Measurements from ENCODE around the gene SOST.

The SOST gene

DNA sequence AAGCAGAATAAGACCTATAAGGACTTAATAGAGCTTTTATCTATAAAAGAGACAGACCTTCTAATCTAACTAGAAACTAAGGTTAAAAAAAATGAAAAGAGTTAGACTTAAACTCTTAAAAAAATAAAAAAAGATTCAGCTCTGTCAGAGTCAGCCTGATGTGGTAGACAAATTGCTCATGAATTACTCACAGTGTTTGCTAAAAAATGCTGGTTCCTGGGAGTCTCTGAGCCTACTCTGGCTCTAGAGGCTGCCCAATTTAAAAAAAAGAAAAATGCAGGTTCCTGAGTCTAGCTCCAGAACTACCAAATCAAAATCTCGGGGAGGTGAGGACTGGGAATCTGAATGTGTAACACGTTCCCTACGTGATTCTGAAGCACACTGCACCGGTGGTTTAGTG lies 18.1 kb downstream of the SOST start:
- no peak for DNase-seq

DNA sequence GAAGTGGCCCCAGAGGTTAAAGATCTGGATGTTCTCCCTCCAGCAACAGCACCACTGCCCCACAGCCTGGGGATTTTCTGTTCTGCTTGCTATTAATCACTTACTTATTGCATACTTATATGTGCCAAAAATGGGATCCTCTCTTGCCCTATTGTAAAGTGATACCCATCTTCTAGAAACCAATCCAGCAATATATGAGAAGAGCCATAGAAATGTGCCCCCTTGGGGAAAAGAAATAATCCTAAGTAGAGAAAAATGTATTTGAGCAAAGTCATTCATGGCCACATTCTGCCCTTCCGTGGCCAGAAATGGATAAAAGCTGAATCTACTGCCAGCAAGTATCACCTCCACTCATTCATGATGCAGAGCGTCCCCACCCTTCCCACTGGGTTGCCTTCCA lies 20.9 kb downstream of the SOST start:
- no peak for DNase-seq

DNA sequence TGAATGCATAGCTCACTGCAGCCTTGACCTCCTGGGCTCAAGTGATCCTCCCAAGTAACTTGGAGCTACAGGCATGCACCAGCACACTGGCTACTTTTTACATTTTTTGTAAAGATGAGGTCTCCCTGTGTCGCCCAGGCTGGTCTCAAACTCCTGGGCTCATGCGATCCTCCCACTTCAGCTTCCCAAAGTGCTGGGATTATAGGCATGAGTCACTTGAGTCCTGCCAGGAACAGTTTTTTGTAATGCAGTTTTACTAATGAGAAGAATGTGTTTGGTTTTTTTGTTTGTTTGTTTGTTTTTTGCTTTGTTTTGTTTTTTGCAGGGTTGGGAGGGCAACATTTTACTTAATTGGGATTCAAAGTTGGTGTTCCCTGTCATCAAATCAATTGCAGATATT lies 22.2 kb downstream of the SOST start:
- no peak for DNase-seq

DNA sequence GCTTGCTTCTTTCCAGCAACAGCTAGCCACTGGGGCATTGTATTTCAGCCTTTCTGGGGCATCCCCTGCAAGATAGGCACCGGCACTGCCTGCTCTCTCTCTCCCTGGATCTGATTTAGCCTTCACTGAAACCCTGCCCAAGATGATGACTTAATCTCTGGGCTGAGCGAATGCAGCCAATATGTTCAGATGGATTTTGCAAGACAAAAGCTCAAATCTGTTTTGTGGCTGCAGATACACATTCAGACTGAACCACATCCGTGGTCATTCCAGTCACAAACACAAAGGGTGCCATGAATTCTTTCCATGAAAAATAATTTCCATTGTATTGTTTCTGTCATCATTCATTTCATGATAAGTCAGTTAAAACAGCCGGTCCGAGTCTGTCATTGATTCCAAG lies 24.2 kb downstream of the SOST start:
- no peak for DNase-seq

DNA sequence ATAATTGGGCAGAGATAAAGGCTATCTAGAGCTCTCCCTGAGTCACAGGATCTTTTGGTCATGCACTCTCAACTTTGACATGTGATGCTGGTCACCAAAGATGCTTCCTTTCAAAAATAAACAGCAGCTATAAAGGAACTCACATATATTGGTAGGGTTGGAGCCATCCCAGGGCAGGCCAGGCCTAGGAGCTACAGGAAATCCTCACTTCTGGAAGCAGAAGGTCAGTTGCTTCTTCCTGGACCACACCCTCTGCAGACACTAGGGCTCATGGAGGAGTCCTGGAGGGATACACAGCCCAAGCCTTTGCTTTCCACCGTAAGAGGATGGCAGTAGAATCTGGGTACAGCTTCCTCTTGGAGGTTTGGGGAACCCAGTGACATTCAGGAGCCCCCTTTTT lies 24.6 kb downstream of the SOST start:
- no peak for DNase-seq

DNA sequence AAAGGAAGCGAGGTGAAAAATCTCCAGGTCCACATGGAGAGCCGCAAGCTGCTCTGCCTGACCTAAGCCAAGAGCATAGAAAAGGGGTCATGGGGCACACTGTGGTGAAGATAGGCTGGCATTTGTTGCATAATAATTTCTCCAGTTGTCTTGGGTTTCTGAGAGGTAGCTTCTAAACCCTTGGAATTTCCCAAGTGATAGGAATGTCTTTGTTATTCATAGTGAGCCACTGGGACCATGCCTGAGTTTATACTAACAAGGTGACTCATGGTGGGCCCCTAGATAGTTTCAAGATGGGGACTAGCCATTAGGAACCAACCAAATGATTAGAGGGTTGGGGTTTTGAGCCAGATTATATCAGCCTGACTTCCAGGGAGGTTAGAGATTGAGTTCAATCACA lies 25.6 kb downstream of the SOST start:
- DNase-seq: no peak

DNA sequence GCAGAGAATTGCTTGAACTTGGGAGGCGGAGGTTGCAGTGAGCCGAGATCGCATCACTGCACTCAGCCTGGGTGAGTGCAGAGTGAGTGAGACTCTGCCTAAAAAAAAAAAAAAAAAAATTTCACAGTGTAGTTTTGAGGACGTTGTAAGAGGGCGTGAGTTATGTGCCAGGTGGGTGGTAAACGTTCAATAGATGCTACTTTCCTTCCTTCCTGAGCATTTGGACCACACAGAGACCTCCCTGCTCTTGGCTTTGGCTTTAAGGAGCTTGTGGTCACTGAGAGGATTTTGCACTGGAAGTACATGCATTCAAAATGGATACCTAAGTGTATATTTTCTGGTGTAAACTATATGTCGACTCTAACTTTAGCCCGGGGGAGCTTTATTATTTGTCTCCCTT lies 30.5 kb downstream of the SOST start:
- no peak for DNase-seq

DNA sequence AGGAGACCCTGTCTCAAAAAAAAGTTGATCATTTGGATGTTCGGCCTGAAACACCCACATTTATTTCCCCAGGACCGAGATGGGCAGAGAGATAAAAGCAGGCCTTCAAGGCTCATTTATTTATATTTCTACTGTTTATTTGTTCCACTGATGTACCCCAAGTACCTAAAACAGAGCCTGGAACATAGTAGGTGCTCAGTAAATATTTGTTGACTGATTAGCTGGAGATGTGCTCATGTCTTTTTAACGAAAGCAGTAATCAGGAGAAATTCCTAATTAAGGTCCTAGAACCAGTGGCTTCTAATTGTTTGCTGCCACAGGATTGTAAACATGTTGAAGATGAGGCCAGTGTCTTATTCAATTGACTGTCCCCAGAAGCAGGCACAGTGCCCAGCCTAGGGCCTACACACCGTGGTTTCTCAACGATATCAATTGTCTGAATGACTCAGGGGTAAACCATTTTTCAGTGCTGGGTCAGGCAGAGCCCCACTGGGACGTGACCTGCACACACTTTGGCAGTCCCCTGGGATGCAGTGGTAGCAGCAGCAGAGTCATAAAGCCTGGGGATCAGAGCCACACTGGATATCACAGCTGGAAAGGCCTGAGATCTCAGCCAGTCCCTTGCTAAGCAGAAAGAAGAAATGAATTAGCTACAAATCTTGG lies 34.8 kb downstream of the SOST start:
- DNase-seq: no peak

DNA sequence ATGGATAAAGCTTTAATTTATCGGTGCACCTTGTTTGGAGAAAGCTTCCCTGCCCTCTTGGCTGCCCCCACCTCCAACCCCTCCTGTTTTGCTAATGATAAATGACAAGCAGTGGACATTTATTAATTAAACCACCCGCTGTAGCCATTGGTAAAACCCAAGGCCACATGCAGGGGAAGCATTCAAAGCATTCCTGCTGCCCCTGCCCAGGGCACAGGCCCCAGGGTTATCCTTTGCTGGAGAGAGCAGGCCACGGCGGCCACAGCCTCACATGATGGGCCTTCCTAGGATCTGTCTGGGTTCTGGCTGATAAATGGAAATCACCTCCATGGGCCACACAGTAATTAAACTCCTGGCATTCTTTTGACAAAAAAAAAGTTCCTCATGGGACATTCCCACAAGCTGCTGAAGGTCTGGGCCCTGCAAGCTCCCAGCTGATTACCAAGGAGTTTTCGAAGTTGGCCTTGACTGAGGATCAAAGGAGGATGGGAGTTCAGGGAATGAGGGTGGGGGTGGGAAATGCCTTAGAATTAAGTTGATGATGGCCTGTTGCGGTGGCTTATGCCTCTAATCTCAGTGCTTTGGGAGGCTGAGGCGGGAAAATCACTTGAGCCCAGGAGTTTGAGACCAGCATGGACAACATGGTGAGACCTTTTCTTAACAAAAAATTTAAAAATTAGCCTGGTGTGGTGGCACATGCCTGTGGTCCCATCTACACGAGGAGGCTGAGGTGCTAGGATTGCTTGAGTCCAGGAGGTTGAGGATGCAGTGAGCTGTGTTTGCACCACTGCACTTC lies 35.5 kb downstream of the SOST start:
- no peak for DNase-seq

DNA sequence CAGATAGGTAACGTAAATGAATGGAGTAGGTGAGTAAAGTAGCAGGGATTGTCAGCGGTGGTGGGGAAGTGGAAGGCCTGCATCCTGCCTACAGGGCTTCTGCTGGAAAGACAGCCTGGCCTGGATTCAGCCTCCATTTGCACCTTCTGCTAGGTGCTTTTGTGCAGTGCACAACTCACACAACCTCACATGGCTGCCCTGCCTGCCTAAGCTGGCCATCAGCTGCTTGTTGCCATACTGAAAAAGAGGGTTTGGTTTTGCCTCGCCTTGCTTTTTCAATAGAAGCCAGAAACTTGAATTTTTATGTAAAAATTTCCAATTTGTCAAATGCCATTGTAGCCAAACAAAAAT lies 36.3 kb downstream of the SOST start:
- no peak for DNase-seq

DNA sequence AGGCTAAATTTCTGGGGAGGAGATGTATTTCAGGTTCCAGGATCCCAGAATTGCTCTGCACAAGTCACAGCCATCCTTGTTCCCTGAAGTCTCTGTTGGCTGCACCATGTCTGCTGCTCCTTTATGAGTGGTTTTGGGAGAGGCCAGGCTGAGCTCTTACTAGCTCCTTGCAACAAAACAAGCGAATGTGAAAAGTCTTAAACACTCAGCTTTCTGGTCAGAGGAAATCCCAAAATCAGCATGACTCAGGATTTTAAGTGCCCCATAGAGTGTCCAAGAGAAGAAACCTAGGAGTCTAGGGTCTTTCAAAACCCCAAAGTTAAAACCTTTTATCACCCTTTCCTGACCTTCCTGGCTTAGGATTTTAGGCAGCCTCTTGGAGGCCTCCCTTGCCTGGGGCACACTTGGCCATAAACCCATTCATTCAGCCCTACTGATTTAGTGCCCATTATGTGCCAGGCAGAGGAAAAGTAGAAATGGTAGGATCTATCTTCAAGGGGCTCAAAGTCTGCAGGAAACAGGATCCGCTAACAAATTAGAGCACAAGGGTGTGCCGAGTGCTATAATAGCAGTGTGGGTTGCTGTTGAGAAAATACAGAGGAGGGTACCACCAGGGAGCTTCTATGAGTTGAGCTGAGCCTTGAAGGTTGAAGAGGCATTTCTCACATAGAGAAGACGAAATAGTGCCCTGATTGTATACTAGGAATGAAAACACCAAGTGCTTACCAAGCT lies 36.9 kb downstream of the SOST start:
- DNase-seq: no peak

DNA sequence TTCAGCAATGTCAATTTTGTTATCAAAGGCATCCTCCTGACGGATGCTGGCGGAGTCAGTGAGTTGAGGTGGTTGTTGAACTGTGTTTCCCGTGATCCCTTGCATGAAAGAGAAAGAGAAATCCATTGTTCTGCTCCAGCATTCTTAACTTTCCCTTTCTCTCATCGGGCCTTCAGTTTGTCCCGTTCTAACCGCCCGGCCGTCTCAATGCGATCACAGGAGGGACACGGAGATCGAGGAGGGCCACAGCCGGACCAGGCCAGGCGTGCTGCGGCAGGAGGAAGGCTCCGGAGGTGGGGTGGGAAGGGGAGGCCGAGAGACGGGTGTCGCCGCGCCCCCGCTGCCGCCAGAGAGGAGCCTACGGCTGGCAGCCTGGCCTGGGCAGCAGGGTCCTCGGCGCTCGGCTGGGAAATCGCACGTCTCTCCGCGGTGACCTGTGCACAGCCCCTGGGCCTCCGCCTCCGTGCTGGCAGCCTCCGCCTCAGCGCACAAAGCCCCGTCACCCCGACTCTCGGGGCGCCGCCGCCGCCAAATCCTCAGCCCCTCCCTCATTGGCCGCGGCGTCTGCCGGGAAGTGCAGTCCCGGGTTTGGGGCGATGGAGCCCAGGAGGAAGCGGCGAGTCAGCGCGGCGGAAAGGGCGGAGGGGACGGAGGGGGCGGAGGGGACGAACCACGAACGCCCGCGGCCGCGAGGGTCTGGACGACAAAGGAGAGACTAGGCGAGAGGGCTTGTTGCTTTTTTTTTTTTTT lies 38.1 kb downstream of the SOST start:
- DNase-seq: peak; percentile 19

DNA sequence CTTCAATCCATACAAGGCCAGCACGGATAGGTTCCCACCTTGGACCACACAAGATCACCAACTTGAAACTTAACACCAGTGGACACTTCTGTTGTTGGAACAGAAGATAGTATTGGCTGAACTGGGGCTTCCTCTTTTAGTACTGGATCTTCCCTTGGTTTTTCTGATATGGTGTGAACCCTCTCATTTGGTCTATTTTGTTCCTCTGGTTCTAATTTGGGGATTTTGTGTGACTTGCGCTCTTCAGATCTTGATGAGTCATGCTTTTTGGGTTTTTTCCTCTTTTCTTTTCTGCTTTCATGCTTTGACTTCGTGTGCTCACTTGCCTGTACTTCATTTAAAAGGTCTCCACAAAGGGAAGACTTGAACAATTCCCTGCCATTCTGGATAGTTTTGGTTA lies 39.0 kb downstream of the SOST start:
- no peak for DNase-seq

DNA sequence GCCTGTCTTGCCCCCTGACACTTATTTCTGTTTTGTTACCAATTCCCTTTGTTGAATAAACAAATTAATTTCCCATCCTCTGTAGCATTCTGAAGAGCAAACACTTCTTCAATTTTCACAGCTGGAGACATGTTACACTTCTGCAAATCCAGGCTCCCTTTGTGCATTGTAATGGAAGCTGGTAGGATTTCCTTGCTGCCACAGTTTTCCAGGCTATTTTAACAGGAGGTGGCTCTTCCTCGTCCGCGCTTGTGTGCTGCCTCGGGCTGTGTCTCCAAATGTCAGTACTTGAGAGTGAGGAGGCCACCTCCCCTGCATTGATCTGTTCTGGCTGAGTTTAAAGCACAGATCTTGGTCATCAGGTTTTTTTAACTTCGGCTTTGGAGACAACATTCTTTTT lies 40.0 kb downstream of the SOST start:
- DNase-seq: no peak

DNA sequence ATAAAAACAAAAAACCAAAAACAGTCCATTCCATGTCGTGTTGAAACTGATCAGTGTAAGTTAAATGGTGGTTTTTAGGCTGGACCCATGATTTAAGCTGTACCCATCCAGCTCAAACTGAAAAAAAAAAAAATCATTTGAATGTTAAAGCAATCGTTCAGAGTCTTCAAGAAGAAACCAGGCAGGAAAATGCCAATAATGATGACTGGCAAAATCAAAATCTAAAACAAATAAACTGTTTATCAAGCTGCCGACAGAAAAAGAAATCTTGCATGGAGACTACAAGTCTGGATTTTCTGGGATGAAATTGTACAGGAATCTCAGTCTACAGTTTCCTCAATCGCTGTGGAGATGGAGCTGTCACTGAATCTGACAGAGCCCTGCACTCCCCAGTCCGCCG lies 40.7 kb downstream of the SOST start:
- DNase-seq: no peak

DNA sequence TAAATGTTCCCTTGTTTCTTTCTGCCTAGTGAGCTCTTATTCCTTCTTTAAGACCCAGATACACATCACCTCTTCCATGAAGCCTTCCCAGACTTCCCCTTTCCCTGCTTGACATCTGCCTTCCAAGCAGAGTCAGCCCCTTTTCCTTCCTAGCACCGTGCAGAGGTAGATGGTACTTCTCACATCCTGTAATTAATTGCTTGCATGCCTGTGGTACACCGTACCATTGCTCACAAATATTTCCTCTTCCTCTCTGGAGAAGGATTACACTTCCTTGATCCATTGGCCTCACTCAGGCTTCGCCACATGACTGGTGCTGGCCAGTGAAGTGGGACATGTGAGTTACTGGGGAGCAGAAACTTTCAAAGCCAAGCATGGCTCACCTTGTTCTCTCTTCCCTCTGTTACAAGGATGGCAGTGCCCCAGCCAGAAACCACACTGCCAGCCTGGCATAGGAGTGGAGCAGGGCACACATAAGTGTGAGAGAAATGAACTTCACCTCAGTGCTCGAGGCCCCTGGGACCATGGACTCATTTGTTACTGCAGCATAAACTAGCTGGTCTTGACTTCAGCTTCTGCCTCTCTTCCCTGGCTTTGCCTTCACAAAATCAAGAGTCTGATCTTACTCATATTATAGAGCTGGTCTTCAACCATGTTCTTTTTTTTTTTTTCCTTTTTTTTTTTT lies 44.0 kb downstream of the SOST start:
- no peak for DNase-seq

DNA sequence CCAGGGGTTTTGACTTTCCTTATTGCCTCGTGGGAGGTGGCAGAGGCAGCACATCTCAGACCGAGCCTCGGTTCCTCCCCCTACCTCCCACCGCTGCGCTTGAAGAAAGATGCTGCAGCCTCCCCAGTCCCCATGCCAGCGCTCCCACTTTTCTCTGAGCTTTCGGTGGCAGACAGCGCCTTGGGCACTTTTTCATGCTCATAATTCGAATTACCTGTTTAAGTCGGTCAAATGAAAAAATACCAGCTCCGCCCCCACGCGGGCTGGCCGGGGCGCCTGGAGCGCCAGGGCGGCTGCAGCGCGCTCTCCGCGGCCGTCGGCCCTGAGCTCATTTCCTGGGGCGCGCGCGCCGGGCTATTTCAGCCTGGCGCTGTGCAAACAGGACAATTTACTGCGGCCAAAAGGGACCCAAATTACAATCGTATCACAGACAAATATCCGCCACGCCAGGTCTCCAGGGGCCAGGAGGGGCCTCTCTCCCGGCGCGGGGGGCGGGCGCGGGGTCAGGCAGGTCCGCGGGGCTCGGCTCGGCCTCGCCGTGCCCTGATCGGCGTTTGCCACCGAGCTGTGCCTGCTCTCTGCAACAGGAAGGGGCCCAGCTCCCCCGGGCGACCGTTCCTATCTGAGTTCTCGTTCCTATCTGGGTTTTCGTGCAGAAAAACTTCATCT lies 45.0 kb downstream of the SOST start:
- peak; percentile 3 for DNase-seq

DNA sequence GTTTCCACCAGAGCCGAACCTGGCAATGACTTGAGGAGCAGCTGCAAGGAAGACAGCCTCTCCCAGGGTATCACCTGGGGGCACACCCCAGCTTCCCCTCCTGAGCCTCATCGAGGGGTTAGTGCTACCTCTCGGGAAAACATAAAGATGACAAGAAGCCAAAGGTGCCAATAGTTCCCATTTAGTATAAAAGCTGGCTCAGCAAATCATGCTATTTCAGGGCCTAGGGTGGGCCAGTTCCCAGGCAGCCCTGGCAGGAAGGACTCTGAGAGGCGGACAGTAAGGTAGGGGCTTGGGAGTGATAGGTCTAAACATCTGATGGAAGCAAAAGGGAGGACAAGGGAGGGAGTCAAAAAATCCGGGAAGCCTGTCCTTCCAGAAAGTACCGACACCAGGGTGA lies 46.2 kb downstream of the SOST start:
- DNase-seq: no peak

DNA sequence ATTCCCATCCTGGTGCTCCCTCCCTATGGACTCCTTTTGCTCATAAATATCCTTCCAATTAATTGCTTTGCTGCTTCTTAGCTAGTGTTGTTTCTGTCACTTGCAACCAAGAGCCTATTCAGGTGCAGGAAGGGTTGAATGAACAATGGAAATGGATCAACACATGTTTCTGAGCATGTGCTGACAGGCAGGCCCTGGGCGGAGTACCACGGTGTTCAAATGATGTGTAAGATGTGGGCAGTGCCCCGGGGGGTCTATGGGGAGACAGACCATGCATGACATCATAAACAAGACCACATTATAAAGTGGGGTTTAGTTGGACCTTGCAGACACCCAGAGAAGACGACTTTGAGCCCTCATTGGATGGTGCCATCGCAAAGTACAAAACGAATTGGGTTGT lies 48.5 kb downstream of the SOST start:
- no peak for DNase-seq

DNA sequence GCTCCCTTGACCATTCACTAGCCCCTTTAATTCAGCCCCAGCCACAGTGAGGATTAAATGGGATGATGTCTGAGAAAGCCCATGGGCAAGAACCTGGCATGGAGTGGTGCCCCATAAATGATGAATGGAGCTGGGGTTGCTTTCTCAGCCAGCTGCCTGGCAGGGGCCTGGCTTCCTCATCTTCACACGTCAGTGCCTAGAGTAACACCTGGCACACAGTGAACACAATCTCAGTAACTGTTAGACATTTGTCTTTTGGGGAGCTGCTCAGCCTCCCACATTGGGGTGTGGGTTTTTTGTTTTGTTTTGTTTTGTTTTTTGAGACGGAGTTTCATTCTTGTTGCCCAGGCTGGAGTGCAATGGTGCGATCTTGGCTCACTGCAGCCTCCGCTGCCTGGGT lies 49.4 kb downstream of the SOST start:
- no peak for DNase-seq

DNA sequence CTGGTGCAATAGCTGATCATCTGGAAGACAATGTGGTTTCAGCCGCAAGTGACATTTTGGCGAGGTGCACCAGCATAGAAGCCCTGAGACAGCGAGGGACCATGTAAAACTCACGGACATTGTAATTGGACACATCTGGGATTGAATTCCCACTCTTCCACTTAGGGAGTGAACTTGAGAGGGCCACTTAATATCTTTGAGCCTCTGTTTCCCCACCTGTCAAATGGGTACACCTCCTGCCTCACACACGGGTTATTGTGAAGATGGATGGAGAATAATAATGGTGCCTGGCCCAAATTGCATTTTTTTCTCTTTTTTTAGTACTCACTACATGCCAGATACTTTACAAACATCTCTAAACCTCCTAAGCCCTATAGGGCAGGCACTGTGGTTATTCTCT lies 51.4 kb downstream of the SOST start:
- DNase-seq: no peak

DNA sequence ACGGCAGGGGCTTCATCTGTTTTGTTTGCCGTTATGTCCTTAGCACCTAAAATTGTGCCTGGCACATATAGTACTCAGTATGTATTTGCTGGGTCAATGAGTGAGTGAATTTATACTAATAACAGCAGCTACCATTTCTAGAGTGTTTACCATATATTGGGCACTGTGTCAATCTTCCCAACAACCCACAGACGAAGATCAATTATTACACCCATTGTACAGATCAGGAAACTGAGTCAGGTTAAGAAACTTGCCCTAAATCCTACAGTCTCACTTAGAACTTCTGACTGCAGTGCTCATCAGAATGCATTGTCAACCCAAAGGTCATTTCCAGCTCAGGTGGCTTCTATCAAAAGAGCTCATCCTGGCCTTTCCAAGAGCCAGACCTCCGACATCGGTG lies 52.4 kb downstream of the SOST start:
- no peak for DNase-seq
